GM23338 (cell line): Measurements from ENCODE around the gene CEACAM18.

Source experiments
- CTCF ChIP-seq, 2 experiments: fragments of 200-600 bp in 1 of 2; sonication (generic) in 1 of 2; conservative IDR thresholded peaks; 2 replicates each; pipeline versions ENCODE4 v1.5.1 to v1.6.1; 2016 to 2017; ENCODE audit warnings: antibody characterized with exemption in 2 of 2, low read depth in 2 of 2, mild to moderate bottlenecking in 2 of 2, moderate library complexity in 1 of 2
- EZH2phosphoT487 ChIP-seq: fragments of 200-600 bp; sonication (generic); IDR thresholded peaks from one replicate; pipeline ENCODE4 v1.8.1; 2018; ENCODE audit warnings: antibody characterized with exemption; ENCODE audit not compliant: unreplicated experiment
- REST ChIP-seq: IDR thresholded peaks from one replicate; pipeline ENCODE4 v1.6.1; 2018; ENCODE audit warnings: antibody characterized with exemption; ENCODE audit not compliant: unreplicated experiment
- ZNF331 ChIP-seq: fragments of 250-450 bp; sonication (Bioruptor Pico); IDR thresholded peaks from 2 replicates; pipeline ENCODE4 v1.5.0; 2020; ENCODE audit warnings: low read depth, mild to moderate bottlenecking, moderate library complexity

GRCh38 chr19:51439021-51439465 lies 39.3 kb upstream of the CEACAM18 start:
- TF ChIP-seq CTCF (conservative IDR thresholded peaks at IDR 0.05; ENCODE audit: low read depth in 2 of 2) = peak; percentile 76 to 96
- no peak for TF ChIP-seq ZNF331 (CRISPR knock-in tag)
- TF ChIP-seq EZH2phosphoT487 = no peak
- TF ChIP-seq REST = no peak
